Neural cell (in vitro differentiated cells): ENCODE results near the gene CD2. TPM values are rescaled to one million over a fixed set of nuclear protein-coding genes. Genes with fewer than 3 reads are reported as not detected.

Source experiments
- H2AFZ ChIP-seq: fragments of 200-600, 300-800 bp; sonication (generic), shearing (Covaris generic); 2 replicates; pipeline ENCODE4 v1.6.0; 2014; ENCODE audit warnings: low read depth, mild to moderate bottlenecking, antibody characterized with exemption, low read length, moderate library complexity
- H3F3A ChIP-seq: fragments of 200-600 bp; shearing (Covaris generic); 2 replicates; pipeline ENCODE4 v1.6.1; 2016; ENCODE audit warnings: mild to moderate bottlenecking, moderate library complexity, mixed read lengths, antibody characterized with exemption, low read length; ENCODE audit not compliant: insufficient read depth, poor library complexity, severe bottlenecking
- H3K27ac ChIP-seq: fragments of 200-600, 300-800 bp; sonication (generic), shearing (Covaris generic); 2 replicates; pipeline ENCODE4 v1.5.1; 2014; ENCODE audit warnings: mild to moderate bottlenecking, low read length, moderate library complexity
- H3K27me3 ChIP-seq: fragments of 300-800, 200-600 bp; sonication (generic), shearing (Covaris generic); 2 replicates; pipeline ENCODE4 v1.6.0; 2014; ENCODE audit warnings: mild to moderate bottlenecking, low read depth, low read length, moderate library complexity; ENCODE audit not compliant: insufficient read depth
- H3K36me3 ChIP-seq: fragments of 300-800, 200-600 bp; sonication (generic), shearing (Covaris generic); 2 replicates; pipeline ENCODE4 v1.5.1; 2014; ENCODE audit warnings: mild to moderate bottlenecking, antibody characterized with exemption, low read length, moderate library complexity; ENCODE audit not compliant: insufficient read depth
- H3K4me2 ChIP-seq: fragments of 300-800, 200-600 bp; sonication (generic), shearing (Covaris generic); 2 replicates; pipeline ENCODE4 v1.6.0; 2014; ENCODE audit warnings: mild to moderate bottlenecking, low read length
- H3K4me3 ChIP-seq: fragments of 300-800, 200-600 bp; sonication (generic), shearing (Covaris generic); 2 replicates; pipeline ENCODE4 v1.5.1; 2014; ENCODE audit warnings: mild to moderate bottlenecking, low read length, moderate library complexity
- H3K79me2 ChIP-seq: fragments of 200-600 bp; shearing (Covaris generic); replicated peaks from 2 replicates; pipeline ENCODE4 v1.6.0; 2014; ENCODE audit warnings: mild to moderate bottlenecking, low read length, moderate library complexity; ENCODE audit not compliant: insufficient read depth
- H3K9ac ChIP-seq: fragments of 300-800, 200-600 bp; sonication (generic), shearing (Covaris generic); 2 replicates; pipeline ENCODE4 v1.6.1; 2016; ENCODE audit warnings: mild to moderate bottlenecking, low read length, mixed read lengths
- H3K9me2 ChIP-seq: fragments of 200-600 bp; shearing (Covaris generic); 2 replicates; pipeline ENCODE4 v1.6.1; 2016; ENCODE audit warnings: mild to moderate bottlenecking, low read length, mixed read lengths; ENCODE audit not compliant: insufficient read depth
- H3K9me3 ChIP-seq: fragments of 200-600, 300-800 bp; sonication (generic), shearing (Covaris generic); 2 replicates; pipeline ENCODE4 v1.6.1; 2016; ENCODE audit warnings: mild to moderate bottlenecking, mixed run types, low read length, moderate library complexity, mixed read lengths
- H4K20me1 ChIP-seq: fragments of 200-600 bp; shearing (Covaris generic); 2 replicates; pipeline ENCODE4 v1.6.1; 2016; ENCODE audit warnings: mild to moderate bottlenecking, mixed run types; ENCODE audit not compliant: insufficient read depth
- CTCF ChIP-seq: fragments of 450-650 bp; IDR thresholded peaks from 2 replicates; pipeline ENCODE4 v1.5.1; 2014; ENCODE audit warnings: antibody characterized with exemption, mild to moderate bottlenecking, moderate library complexity; ENCODE audit not compliant: poor library complexity, severe bottlenecking
- EP300 ChIP-seq: fragments of 450-650 bp; conservative IDR thresholded peaks from 2 replicates; pipeline ENCODE4 v1.6.1; 2014; ENCODE audit warnings: antibody characterized with exemption, mild to moderate bottlenecking, moderate library complexity; ENCODE audit not compliant: poor library complexity, severe bottlenecking
- EZH2 ChIP-seq: fragments of 200-600, 300-800 bp; shearing (Covaris generic), sonication (generic); IDR thresholded peaks from 2 replicates; pipeline ENCODE4 v1.6.1; 2014; ENCODE audit warnings: antibody characterized with exemption, low read length, borderline replicate concordance, mild to moderate bottlenecking; ENCODE audit not compliant: insufficient read depth, poor library complexity, severe bottlenecking
- MXI1 ChIP-seq: fragments of 450-650 bp; conservative IDR thresholded peaks from 2 replicates; pipeline ENCODE4 v1.6.1; 2014; ENCODE audit warnings: antibody characterized with exemption, mild to moderate bottlenecking; ENCODE audit not compliant: poor library complexity, severe bottlenecking
- POLR2AphosphoS5 ChIP-seq: IDR thresholded peaks from 2 replicates; pipeline ENCODE4 v1.6.1; 2012
- RAD21 ChIP-seq: fragments of 450-650 bp; conservative IDR thresholded peaks from 2 replicates; pipeline ENCODE4 v1.6.1; 2014; ENCODE audit warnings: antibody characterized with exemption, mild to moderate bottlenecking, moderate library complexity
- REST ChIP-seq: IDR thresholded peaks from 2 replicates; pipeline ENCODE4 v1.6.1; 2012; ENCODE audit warnings: borderline replicate concordance
- SMC3 ChIP-seq: fragments of 450-650 bp; conservative IDR thresholded peaks from 2 replicates; pipeline ENCODE4 v1.6.1; 2014; ENCODE audit warnings: antibody characterized with exemption, mild to moderate bottlenecking, moderate library complexity; ENCODE audit not compliant: poor library complexity
- TAF1 ChIP-seq: IDR thresholded peaks from 2 replicates; pipeline ENCODE4 v1.6.1; 2012; ENCODE audit warnings: low read depth
- polyA plus RNA-seq: library from polyadenylated mRNA; depleted of rRNA; stranded (reverse); fragments of >200 nt; gene quantifications from 2 replicates; pipeline ENCODE4 v1.2.3, GENCODE V29; 2014

The CD2 gene
- polyA plus RNA-seq, 1 donor from 2014 or later: not detected

- Histone ChIP-seq H3K9ac (no peak overlapping the region), H3K9me3 (no peaks in the 10 kb centered on the region), H3K9me2 (no peaks in the 10 kb centered on the region), H3K36me3 (no peaks in the 10 kb centered on the region), H3K4me3 (no peak overlapping the region), H3F3A (no peaks in the 10 kb centered on the region), H3K79me2 (no peaks in the 10 kb centered on the region), H2AFZ (no peak overlapping the region), H4K20me1 (no peaks in the 10 kb centered on the region), H3K27me3 (no peaks in the 10 kb centered on the region), H3K4me2 (no peak overlapping the region), H3K27ac (no peak overlapping the region)
- no peak for TF ChIP-seq RAD21
- no peak for TF ChIP-seq EP300
- TF ChIP-seq CTCF: no peak
- no peak for TF ChIP-seq REST
- no peak for TF ChIP-seq MXI1
- no peak for TF ChIP-seq EZH2
- TF ChIP-seq SMC3: no peak
- no peak for TF ChIP-seq POLR2AphosphoS5
- no peak for TF ChIP-seq TAF1
These were observed 43.6 kb upstream of the CD2 start for GRCh38 chr1:116710420-116711262.

- H3K9me3 ChIP-seq: no peaks in the 10 kb centered on the region
- H3K27ac ChIP-seq: no peak overlapping the region
- H3K79me2 ChIP-seq: no peaks in the 10 kb centered on the region
- H3K4me3 ChIP-seq: no peak overlapping the region
- TF ChIP-seq RAD21 (no peak), TAF1 (no peak), EZH2 (no peak), CTCF (no peak), EP300 (no peak), REST (no peak), POLR2AphosphoS5 (no peak), SMC3 (no peak), MXI1 (no peak)
- no peaks in the 10 kb centered on the region for H3K27me3 ChIP-seq
- H3K4me2 ChIP-seq: no peak overlapping the region
- H3F3A ChIP-seq: no peaks in the 10 kb centered on the region
- no peaks in the 10 kb centered on the region for H4K20me1 ChIP-seq
- H3K9me2 ChIP-seq: no peaks in the 10 kb centered on the region
- peak overlapping the region; percentile 18 for H2AFZ ChIP-seq
- H3K9ac ChIP-seq: peak overlapping the region; percentile 22
- H3K36me3 ChIP-seq: no peaks in the 10 kb centered on the region
These were observed 42.9 kb upstream of the CD2 start for GRCh38 chr1:116711263-116711840.
